Bronchial smooth muscle cell (primary cell): ENCODE data around the gene CAGE1. TPM values are rescaled to one million over a fixed set of nuclear protein-coding genes. Genes with fewer than 3 reads are reported as not detected.

ENCODE experiments used
- total RNA-seq: library from RNA; depleted of rRNA; stranded (reverse); fragments of >200 nt; gene quantifications from 2 replicates; pipeline ENCODE4 v1.2.1, GENCODE V29; 2014

Gene CAGE1
- total RNA-seq = under 0.01 and 0.09 TPM in 2 replicates

DNA sequence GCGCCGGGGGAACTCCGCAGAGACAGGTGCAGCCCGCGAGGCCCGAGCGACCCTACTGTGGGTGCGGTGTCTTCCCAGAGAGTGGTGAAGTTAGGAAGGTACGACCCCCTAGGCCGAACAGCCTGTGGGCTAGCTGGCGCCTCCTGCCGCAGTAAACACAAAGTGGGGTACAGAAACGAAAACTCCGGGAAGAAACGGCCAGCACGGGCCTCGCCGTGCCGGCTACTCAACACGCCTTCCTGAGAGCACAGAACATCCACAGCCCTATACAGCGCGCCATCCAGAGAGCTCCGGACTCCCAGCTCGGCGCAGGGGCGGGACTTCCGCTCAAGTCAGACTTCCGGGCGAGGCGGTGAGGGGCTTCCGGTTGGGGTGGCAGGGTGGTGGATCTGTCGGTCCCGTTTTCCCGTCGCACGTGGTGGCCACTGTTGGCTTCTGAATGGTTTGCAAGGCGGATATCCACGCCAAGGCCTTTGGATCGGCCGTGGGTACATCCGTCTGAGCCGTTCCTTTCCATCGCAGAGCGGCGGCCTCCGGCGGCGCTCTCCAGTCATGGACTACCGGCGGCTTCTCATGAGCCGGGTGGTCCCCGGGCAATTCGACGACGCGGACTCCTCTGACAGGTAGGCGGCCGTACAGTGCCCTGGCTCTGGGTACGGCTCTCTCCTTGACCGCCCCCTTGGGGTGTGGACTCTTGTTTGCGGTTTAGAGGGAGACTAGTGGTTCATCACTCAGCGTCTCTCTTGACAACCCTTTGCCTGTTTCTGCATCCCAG lies at the start of gene CAGE1, which contains the start of gene RIOK1:
Gene CAGE1, minus strand, starts transcription at position 292 of the 775 bp plus-strand sequence. CDS start 2,569 bp downstream, outside the sequence.
Gene RIOK1, plus strand, starts transcription at position 358 of the 775 bp plus-strand sequence. Its CDS starts 195 bp downstream, at position 553.

DNA sequence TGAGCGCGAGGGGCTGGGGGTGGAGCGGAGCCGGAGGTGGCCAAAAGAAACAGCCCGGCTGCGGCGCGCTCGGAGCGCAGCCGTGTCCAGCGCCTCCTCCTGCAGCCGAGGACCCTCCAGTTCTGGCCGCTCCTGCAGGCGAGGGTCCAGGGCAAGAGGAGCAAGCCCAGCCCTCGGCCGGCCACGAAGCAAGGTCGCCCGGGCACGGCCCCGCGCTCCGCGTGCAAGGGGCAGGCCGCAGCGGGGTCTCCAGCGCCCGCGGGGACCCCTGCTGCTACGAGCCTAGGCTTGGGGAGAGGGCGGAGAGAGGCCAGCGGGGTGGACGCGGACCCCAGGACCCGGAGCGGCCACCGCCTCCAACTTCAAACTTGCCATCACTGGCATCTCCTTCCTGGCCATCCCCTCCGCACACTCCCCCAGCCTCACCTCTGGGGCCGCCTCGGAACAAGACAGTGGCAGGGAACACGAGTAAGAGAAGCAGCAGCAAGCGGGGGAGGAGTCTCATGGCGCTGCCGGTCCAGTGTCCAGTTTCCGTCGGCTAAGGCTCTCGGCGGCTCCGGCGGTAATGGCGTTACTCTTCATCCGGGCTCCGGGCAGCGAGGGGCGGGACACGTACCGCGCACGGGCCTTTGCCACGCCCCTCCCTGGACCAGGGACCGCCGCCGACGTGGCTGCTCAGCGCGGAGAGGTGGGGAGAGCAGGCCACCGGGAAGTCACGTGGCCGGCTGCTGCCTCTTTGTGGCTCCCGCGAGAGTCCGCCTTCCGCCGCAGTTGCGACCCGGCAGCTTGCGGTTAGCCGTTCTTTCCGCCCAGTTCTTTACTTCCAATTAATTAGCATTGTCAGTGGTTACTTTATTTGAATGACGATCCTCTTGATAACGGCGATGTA lies 76.7 kb downstream of the CAGE1 start, which contains the start of gene SSR1:
Gene SSR1, minus strand, starts transcription at position 584 of the 889 bp plus-strand sequence. Its CDS starts 79 bp downstream, at position 505.

Other genes starting within 250 kb of the CAGE1 start
- gene SSR1, start 76.5 kb downstream of the CAGE1 start, total RNA-seq = 35.9 and 71.7 TPM in 2 replicates
- 17.2 and 20.3 TPM in 2 replicates for gene RIOK1, start 66 bp upstream of the CAGE1 start, total RNA-seq
- 0.16 and 0.86 TPM in 2 replicates for gene DSP, start 151.9 kb upstream of the CAGE1 start, total RNA-seq
- gene SNRNP48, start 200.5 kb upstream of the CAGE1 start, total RNA-seq = 10.9 and 19.7 TPM in 2 replicates